Uterus (tissue), 4 donors: ENCODE measurements around the gene TM9SF3. TPM values are rescaled to one million over a fixed set of nuclear protein-coding genes. Genes with fewer than 3 reads are reported as not detected.

Source experiments
- DNase-seq, 2 donors: peaks; one replicate each; pipeline ENCODE4 v3.0.0-alpha.2; 2019 to 2020
- H3K27ac ChIP-seq, 2 donors: fragments of 200-600 bp; sonication (generic); 1 replicate in 1 of 2; 2 replicates in 1 of 2; pipeline ENCODE4 v1.5.1; 2016 to 2018
- H3K27me3 ChIP-seq, 2 donors: fragments of 200-600 bp; sonication (generic); one replicate each; pipeline ENCODE4 v1.5.1; 2018 to 2019; ENCODE audit warnings: control low read depth in 1 of 2
- H3K36me3 ChIP-seq, 2 donors: fragments of 200-600 bp; sonication (generic); one replicate each; pipeline ENCODE4 v1.5.1; 2019; ENCODE audit warnings: control low read depth in 1 of 2
- H3K4me1 ChIP-seq, 2 donors: fragments of 200-600 bp; sonication (generic); one replicate each; pipeline ENCODE4 v1.5.1; 2018 to 2019; ENCODE audit warnings: control low read depth in 1 of 2
- H3K4me3 ChIP-seq, 2 donors: fragments of 200-600 bp; sonication (generic); 1 replicate in 1 of 2; 2 replicates in 1 of 2; pipeline ENCODE4 v1.5.1; 2018 to 2019; ENCODE audit warnings: mild to moderate bottlenecking in 1 of 2
- H3K9me3 ChIP-seq, 2 donors: fragments of 200-600 bp; sonication (generic); one replicate each; pipeline ENCODE4 v1.5.1; 2019; ENCODE audit warnings: control low read depth in 1 of 2
- POLR2A ChIP-seq, 2 donors: fragments of 450-650 bp; IDR thresholded peaks; one replicate each; pipeline ENCODE4 v1.6.1; 2016; ENCODE audit warnings: antibody characterized with exemption in 2 of 2, mild to moderate bottlenecking in 1 of 2, moderate library complexity in 1 of 2
- intact Hi-C: fragments of 100-400 bp; cut with DNase I; formaldehyde crosslinking; loops from one replicate; pipeline ENCODE4 v1.15.1; 2023; ENCODE audit warnings: low total_unique reads
- total RNA-seq, 4 donors: library from RNA; depleted of rRNA in 3 of 4; stranded (reverse); fragments of >200 nt in 3 of 4; gene quantifications; one replicate each; pipeline versions ENCODE4 v1.1.0 to v1.2.4, GENCODE V29; 2014 to 2023
- TF ChIP-seq, protein P1 (sequence below), 4 experiments: fragments of 200-600 bp in 2 of 4; fragments of 450-650 bp in 2 of 4; sonication (generic) in 2 of 4; IDR thresholded peaks; one replicate each; pipeline ENCODE4 v1.5.1; 2016 to 2019; ENCODE audit warnings: antibody characterized with exemption in 4 of 4, mild to moderate bottlenecking in 2 of 4, moderate library complexity in 1 of 4
- donor health status: DM: yes; HTN: yes; CAD: no.

TM9SF3 gene
- total RNA-seq, 4 donors from 2014 or later: 86.8 to 210 (median 113) TPM

DNA sequence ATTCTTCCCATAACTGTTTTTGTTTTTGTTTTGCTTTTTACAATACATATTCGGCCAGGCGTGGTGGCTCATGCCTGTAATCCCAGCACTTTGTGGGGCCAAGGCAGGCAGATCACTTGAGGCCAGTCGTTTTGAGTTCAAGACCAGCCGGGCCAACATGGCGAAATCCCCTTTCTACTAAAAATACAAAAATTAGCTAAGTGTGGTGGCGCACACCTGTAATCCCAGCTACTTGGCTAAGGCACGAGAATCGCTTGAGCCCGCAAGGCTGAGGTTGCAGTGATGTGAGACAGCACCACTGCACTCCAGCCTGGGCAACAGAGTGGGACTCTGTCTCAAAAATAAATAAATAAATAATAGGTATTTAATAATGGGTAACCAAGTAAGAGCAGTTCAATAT lies 2.3 kb downstream of the TM9SF3 start:
- Histone ChIP-seq H3K4me1 (peaks cover 0 to 8% of the 10 kb centered on the region in 2 donors), H3K36me3 (no peaks in the 10 kb centered on the region), H3K9me3 (no peaks in the 10 kb centered on the region), H3K27ac (no peak overlapping the region), H3K27me3 (no peaks in the 10 kb centered on the region), H3K4me3 (no peak overlapping the region)
- intact Hi-C loops: no loop called here
- DNase-seq: no peak
- no peak for TF ChIP-seq POLR2A (IDR thresholded peaks at IDR 0.05)
- TF ChIP-seq, protein P1, sequence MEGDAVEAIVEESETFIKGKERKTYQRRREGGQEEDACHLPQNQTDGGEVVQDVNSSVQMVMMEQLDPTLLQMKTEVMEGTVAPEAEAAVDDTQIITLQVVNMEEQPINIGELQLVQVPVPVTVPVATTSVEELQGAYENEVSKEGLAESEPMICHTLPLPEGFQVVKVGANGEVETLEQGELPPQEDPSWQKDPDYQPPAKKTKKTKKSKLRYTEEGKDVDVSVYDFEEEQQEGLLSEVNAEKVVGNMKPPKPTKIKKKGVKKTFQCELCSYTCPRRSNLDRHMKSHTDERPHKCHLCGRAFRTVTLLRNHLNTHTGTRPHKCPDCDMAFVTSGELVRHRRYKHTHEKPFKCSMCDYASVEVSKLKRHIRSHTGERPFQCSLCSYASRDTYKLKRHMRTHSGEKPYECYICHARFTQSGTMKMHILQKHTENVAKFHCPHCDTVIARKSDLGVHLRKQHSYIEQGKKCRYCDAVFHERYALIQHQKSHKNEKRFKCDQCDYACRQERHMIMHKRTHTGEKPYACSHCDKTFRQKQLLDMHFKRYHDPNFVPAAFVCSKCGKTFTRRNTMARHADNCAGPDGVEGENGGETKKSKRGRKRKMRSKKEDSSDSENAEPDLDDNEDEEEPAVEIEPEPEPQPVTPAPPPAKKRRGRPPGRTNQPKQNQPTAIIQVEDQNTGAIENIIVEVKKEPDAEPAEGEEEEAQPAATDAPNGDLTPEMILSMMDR (IDR thresholded peaks at IDR 0.05): no peak

DNA sequence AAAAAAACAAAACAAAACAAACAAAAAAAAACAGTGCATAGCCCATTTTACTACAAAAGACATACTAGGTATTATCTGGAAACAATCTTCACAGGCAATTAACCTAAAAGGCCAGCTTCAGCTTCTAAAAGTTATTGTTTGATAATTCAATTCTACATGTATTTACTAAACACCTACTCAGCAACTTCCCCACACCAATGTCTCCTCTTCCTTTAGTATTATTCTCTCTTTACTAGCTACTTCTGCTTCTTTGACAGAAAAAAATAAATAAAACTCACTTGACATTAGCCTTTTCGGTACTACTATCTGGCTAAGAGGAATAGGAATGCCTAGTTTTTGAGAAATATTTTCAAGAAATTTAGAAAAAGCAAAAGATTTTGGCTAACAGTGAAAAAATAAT lies 2.8 kb downstream of the TM9SF3 start:
- TF ChIP-seq POLR2A (IDR thresholded peaks at IDR 0.05): no peak
- TF ChIP-seq, protein P1 (IDR thresholded peaks at IDR 0.05): no peak
- peaks cover 0 to 8% of the 10 kb centered on the region in 2 donors for H3K4me1 ChIP-seq
- no peak overlapping the region for H3K4me3 ChIP-seq
- H3K27ac ChIP-seq: no peak overlapping the region
- H3K36me3 ChIP-seq: no peaks in the 10 kb centered on the region
- no peaks in the 10 kb centered on the region for H3K9me3 ChIP-seq
- intact Hi-C loops: no loop called here
- H3K27me3 ChIP-seq: no peaks in the 10 kb centered on the region
- no peak for DNase-seq

DNA sequence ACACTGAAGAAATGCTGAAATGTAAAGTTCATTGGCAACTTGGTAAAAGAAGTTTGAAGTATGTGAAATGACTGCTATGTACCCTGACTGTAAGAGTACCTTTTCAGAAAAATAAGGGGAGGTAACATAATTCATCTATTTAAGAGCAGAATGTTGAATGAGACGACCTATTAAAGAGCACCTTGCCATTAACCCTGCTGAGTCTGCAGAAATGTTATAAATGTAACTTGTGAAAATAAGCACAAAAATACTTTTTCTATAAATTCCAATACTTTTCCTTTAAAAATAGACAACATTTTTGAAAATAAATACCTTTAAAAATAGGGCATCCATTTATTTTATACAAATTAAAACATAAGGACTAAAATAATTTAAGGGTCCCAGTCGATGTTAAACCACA lies 7.7 kb downstream of the TM9SF3 start:
- Histone ChIP-seq H3K4me3 (no peak overlapping the region), H3K9me3 (no peaks in the 10 kb centered on the region), H3K4me1 (no peaks in the 10 kb centered on the region), H3K27me3 (no peaks in the 10 kb centered on the region), H3K36me3 (no peaks in the 10 kb centered on the region), H3K27ac (no peak overlapping the region)
- intact Hi-C loops: no loop called here
- DNase-seq: no peak
- no peak for TF ChIP-seq POLR2A (IDR thresholded peaks at IDR 0.05)
- TF ChIP-seq, protein P1 (IDR thresholded peaks at IDR 0.05): no peak

DNA sequence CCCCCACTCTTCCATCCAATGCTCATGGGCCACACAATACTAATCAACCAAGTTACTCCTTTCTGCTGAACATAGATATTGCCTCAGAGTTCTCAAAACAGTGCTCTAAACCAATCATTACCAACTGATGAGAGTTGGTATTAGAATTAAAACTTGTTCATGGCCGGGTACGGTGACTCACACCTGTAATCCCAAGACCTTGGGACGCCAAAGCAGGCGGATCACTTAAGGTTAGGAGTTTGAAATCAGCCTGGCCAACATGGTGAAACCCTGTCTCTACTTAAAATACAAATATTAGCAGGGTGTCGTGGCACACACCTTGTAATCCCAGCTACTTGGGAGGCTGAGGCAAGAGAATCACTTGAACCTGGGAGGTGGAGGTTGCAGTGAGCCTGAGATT lies 8.2 kb downstream of the TM9SF3 start:
- H3K9me3 ChIP-seq: no peaks in the 10 kb centered on the region
- no peak for TF ChIP-seq POLR2A (IDR thresholded peaks at IDR 0.05)
- TF ChIP-seq, protein P1 (IDR thresholded peaks at IDR 0.05): no peak
- intact Hi-C loops: no loop called here
- H3K4me1 ChIP-seq: no peaks in the 10 kb centered on the region
- H3K36me3 ChIP-seq: no peaks in the 10 kb centered on the region
- DNase-seq: no peak
- no peak overlapping the region for H3K4me3 ChIP-seq
- no peaks in the 10 kb centered on the region for H3K27me3 ChIP-seq
- H3K27ac ChIP-seq: no peak overlapping the region

DNA sequence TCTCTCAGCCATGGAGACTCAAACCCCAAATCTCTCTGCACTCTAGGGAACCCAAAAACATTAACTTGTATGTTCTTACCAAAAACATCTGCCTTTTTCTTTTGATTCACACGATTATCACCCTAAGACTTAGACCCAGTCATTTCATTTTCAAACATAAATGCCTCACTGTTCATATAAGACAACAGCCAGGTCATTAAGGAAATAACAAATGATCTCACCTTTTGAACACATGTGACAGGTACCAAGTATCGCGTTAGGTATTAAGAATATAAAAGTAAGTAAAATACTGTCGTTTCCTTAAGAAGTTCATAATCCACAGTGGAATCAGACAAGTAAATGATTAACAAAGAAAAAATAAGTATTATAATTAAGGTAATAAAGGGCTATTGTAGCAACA lies 8.8 kb downstream of the TM9SF3 start:
- intact Hi-C loops: no loop called here
- Histone ChIP-seq H3K27ac (no peak overlapping the region), H3K9me3 (no peaks in the 10 kb centered on the region), H3K4me1 (no peaks in the 10 kb centered on the region), H3K27me3 (no peaks in the 10 kb centered on the region), H3K36me3 (no peaks in the 10 kb centered on the region), H3K4me3 (no peak overlapping the region)
- no peak for DNase-seq
- no peak for TF ChIP-seq POLR2A (IDR thresholded peaks at IDR 0.05)
- TF ChIP-seq, protein P1 (IDR thresholded peaks at IDR 0.05): no peak
